CD14-positive monocyte (primary cell): ENCODE results near the gene GSE1. TPM values are rescaled to one million over a fixed set of nuclear protein-coding genes. Genes with fewer than 3 reads are reported as not detected.

Experiments
- DNase-seq, 3 donors: peaks; one replicate each; pipeline ENCODE4 v3.0.0-alpha.2; 2011 to 2022
- H2AFZ ChIP-seq: 2 replicates; pipeline ENCODE4 v1.6.0; 2012; ENCODE audit warnings: mild to moderate bottlenecking, low read depth, low read length, inconsistent platforms; ENCODE audit not compliant: insufficient read depth, poor library complexity, severe bottlenecking
- H3K27ac ChIP-seq, 2 donors: 1 replicate in 1 of 2; 2 replicates in 1 of 2; pipeline ENCODE4 v1.5.1; 2012 to 2013; ENCODE audit warnings: low read length in 2 of 2, control low read depth in 1 of 2, inconsistent platforms in 1 of 2, low read depth in 1 of 2, mild to moderate bottlenecking in 1 of 2
- H3K27me3 ChIP-seq, 2 donors: one replicate each; pipeline versions ENCODE4 v1.6.0 to v1.6.1; 2011 to 2013; ENCODE audit warnings: low read length in 2 of 2; ENCODE audit not compliant: control insufficient read depth in 2 of 2, insufficient read depth in 2 of 2
- H3K36me3 ChIP-seq, 2 donors: replicated peaks in 1 of 2; 1 replicate in 1 of 2; 2 replicates in 1 of 2; pipeline versions ENCODE4 v1.5.1 to v1.6.1; 2012 to 2013; ENCODE audit warnings: low read length in 2 of 2, control low read depth in 1 of 2, inconsistent platforms in 1 of 2, mild to moderate bottlenecking in 1 of 2; ENCODE audit not compliant: insufficient read depth in 2 of 2, control insufficient read depth in 1 of 2
- H3K4me1 ChIP-seq, 2 donors: 1 replicate in 1 of 2; 2 replicates in 1 of 2; pipeline versions ENCODE4 v1.5.1 to v1.6.1; 2012 to 2013; ENCODE audit warnings: low read length in 2 of 2, control low read depth in 1 of 2, inconsistent platforms in 1 of 2, mild to moderate bottlenecking in 1 of 2, moderate library complexity in 1 of 2; ENCODE audit not compliant: insufficient read depth in 2 of 2, control insufficient read depth in 1 of 2
- H3K4me2 ChIP-seq: replicated peaks from 2 replicates; pipeline ENCODE3; 2012; ENCODE audit warnings: low read length, moderate library complexity, mild to moderate bottlenecking; ENCODE audit not compliant: poor library complexity, severe bottlenecking; ENCODE audit errors: extremely low read depth
- H3K4me3 ChIP-seq, 3 experiments: fragments of 200-600 bp in 1 of 3; sonication (generic) in 1 of 3; replicated peaks in 1 of 3; 1 replicate in 2 of 3; 2 replicates in 1 of 3; pipeline ENCODE4 v1.5.1; 2011 to 2013; ENCODE audit warnings: low read length in 3 of 3, mild to moderate bottlenecking in 3 of 3, control low read depth in 2 of 3, low read depth in 2 of 3, inconsistent platforms in 1 of 3, moderate library complexity in 1 of 3
- H3K79me2 ChIP-seq: 2 replicates; pipeline ENCODE4 v1.6.0; 2012; ENCODE audit warnings: mild to moderate bottlenecking, control low read depth, inconsistent platforms, low read length, moderate library complexity; ENCODE audit not compliant: insufficient read depth
- H3K9ac ChIP-seq: 2 replicates; pipeline ENCODE4 v1.6.0; 2017; ENCODE audit warnings: low read length, mild to moderate bottlenecking; ENCODE audit not compliant: insufficient read depth, poor library complexity, severe bottlenecking
- H3K9me3 ChIP-seq, 2 donors: replicated peaks in 1 of 2; 1 replicate in 1 of 2; 2 replicates in 1 of 2; pipeline versions ENCODE4 v1.5.1 to v1.6.1; 2012 to 2013; ENCODE audit warnings: low read length in 2 of 2, control low read depth in 1 of 2; ENCODE audit not compliant: control insufficient read depth in 1 of 2, insufficient read depth in 1 of 2
- H4K20me1 ChIP-seq: 2 replicates; pipeline ENCODE4 v1.6.0; 2012; ENCODE audit warnings: mild to moderate bottlenecking, low read length, control low read depth, moderate library complexity; ENCODE audit not compliant: insufficient read depth
- H3K27ac Mint-ChIP-seq, 7 donors: one replicate each; pipeline ENCODE4 v1.8.0; 2020; ENCODE audit warnings: mild to moderate bottlenecking in 7 of 7, mixed read lengths in 7 of 7, moderate library complexity in 6 of 7, inconsistent platforms in 2 of 7
- H3K27me3 Mint-ChIP-seq, 3 donors: one replicate each; pipeline ENCODE4 v1.8.0; 2021 to 2022; ENCODE audit warnings: low read depth in 3 of 3, mild to moderate bottlenecking in 3 of 3, mixed read lengths in 3 of 3, moderate library complexity in 3 of 3, inconsistent platforms in 1 of 3
- H3K36me3 Mint-ChIP-seq, 2 donors: one replicate each; pipeline ENCODE4 v1.8.0; 2020; ENCODE audit warnings: mixed read lengths in 2 of 2, inconsistent platforms in 1 of 2, mild to moderate bottlenecking in 1 of 2
- H3K4me1 Mint-ChIP-seq: one replicate; pipeline ENCODE4 v1.8.0; 2020; ENCODE audit warnings: mild to moderate bottlenecking, mixed read lengths
- H3K4me3 Mint-ChIP-seq, 2 donors: one replicate each; pipeline ENCODE4 v1.8.0; 2020; ENCODE audit warnings: mild to moderate bottlenecking in 2 of 2, mixed read lengths in 2 of 2, moderate library complexity in 1 of 2
- H3K9me3 Mint-ChIP-seq, 7 donors: one replicate each; pipeline ENCODE4 v1.8.0; 2020 to 2022; ENCODE audit warnings: mixed read lengths in 7 of 7, mild to moderate bottlenecking in 6 of 7, moderate library complexity in 6 of 7, inconsistent platforms in 2 of 7
- CTCF ChIP-seq: fragments of 200-600 bp; IDR thresholded peaks from one replicate; pipeline ENCODE4 v1.8.0; 2022; ENCODE audit warnings: antibody characterized with exemption, mild to moderate bottlenecking
- WGBS: methylation state at CpG from one replicate; pipeline ENCODE4 v1.1.5; 2013; ENCODE audit warnings: missing lambda C conversion rate; ENCODE audit not compliant: insufficient coverage; 5-methylcytosine and 5-hydroxymethylcytosine counted together
- intact Hi-C, 2 donors: fragments of 100-400 bp; cut with micrococcal nuclease; formaldehyde crosslinking; loops; one replicate each; pipeline versions ENCODE4 v1.15.0 to v1.15.1; 2023
- polyA plus RNA-seq, 3 donors: library from polyadenylated mRNA; depleted of rRNA in 1 of 3; unstranded in 2 of 3; stranded (reverse) in 1 of 3; fragments of 300-500 nt in 2 of 3; fragments of >200 nt in 1 of 3; fragmentation: Illumina TruSeq in 2 of 3; gene quantifications; 1 replicate in 2 of 3; 2 replicates in 1 of 3; pipeline ENCODE4 v1.2.3, GENCODE V29; 2012 to 2021

Gene GSE1
- polyA plus RNA-seq, 3 donors, result 0.67 to 38.9 (median 0.86) TPM

DNA sequence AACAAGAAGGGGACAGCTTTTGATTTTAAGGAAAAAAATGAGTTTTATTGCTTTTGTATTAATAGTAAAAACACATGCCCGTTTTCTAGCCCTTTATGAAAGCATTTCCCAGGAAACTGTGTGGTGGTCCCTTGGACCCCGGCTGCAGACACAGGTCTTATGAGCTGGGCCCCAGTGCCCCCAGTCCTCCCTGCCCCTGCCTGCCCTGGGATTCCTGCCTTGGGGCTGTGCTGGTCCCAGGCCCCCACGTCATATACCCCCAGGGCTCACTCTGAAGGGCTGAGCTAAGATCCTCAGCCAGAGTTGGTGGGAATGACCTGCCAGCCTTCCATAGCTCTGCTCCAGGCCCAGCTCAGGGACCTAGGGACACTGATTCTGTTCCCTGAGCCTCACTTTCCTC lies 44.9 kb downstream of the GSE1 start:
- Histone ChIP-seq H3K4me3 (no peak overlapping the region), H3K4me2 (no peak overlapping the region), H3K9me3 (no peaks in the 10 kb centered on the region), H3K27me3 (no peaks in the 10 kb centered on the region), H3K27ac (no peak overlapping the region), H4K20me1 (peaks cover 29% of the 10 kb centered on the region), H3K4me1 (peaks cover 4 to 6% of the 10 kb centered on the region in 2 donors), H3K79me2 (peaks cover 6% of the 10 kb centered on the region), H3K9ac (no peak overlapping the region), H2AFZ (no peak overlapping the region), H3K36me3 (peaks cover 94% of the 10 kb centered on the region in 2 donors)
- intact Hi-C loops, result no loop called here
- H3K4me3 Mint-ChIP-seq, result no peak overlapping the region
- WGBS, result 100% methylated on average over 2 of the region's 3 CpGs
- peaks cover 71 to 88% of the 10 kb centered on the region in 2 donors for H3K36me3 Mint-ChIP-seq
- H3K4me1 Mint-ChIP-seq, result no peaks in the 10 kb centered on the region
- H3K27me3 Mint-ChIP-seq, result no peaks in the 10 kb centered on the region
- no peaks in the 10 kb centered on the region for H3K9me3 Mint-ChIP-seq
- no peak overlapping the region for H3K27ac Mint-ChIP-seq
- no peak for DNase-seq
- no peak for TF ChIP-seq CTCF

- H3K27ac ChIP-seq, result no peak overlapping the region
- no peak for DNase-seq
- H3K27me3 ChIP-seq, result no peaks in the 10 kb centered on the region
- no peak overlapping the region for H3K4me3 ChIP-seq
- Mint-ChIP-seq H3K4me1 (no peaks in the 10 kb centered on the region), H3K27ac (peak overlapping the region in 1 of 7 donors; percentile 15), H3K36me3 (peaks cover 78 to 94% of the 10 kb centered on the region in 2 donors), H3K27me3 (no peaks in the 10 kb centered on the region), H3K4me3 (no peak overlapping the region), H3K9me3 (no peaks in the 10 kb centered on the region)
- no peak overlapping the region for H3K9ac ChIP-seq
- peaks cover 96 to 98% of the 10 kb centered on the region in 2 donors for H3K36me3 ChIP-seq
- H3K9me3 ChIP-seq, result no peaks in the 10 kb centered on the region
- no peak for TF ChIP-seq CTCF
- H4K20me1 ChIP-seq, result peaks cover 24% of the 10 kb centered on the region
- no peak overlapping the region for H2AFZ ChIP-seq
- H3K4me1 ChIP-seq, result peaks cover 0 to under 1% of the 10 kb centered on the region in 2 donors
- intact Hi-C loops, result no loop called here
- WGBS, result 97% methylated on average over 15 of the region's 18 CpGs
- no peak overlapping the region for H3K4me2 ChIP-seq
- H3K79me2 ChIP-seq, result peaks cover 2% of the 10 kb centered on the region
Observed at GRCh38 chr16:85658504-85659326, 45.6 kb downstream of the GSE1 start.
